Measurements from ENCODE around the gene PSMD11. TPM values are rescaled to one million over a fixed set of nuclear protein-coding genes. Genes with fewer than 3 reads are reported as not detected.

Gene PSMD11
- total and polyA plus RNA-seq, 5 donors from 2014 or later: 92.4 to 156 (median 129) TPM

GRCh38 chr17:32515677-32516383 is 71.5 kb downstream of the PSMD11 start:
- no peak overlapping the region for H3K27ac ChIP-seq (ENCODE audit: insufficient read depth, low read length, poor library complexity, severe bottlenecking)
- peak overlapping the region; percentile 32 to 82 (median 54) for H3K27ac Mint-ChIP-seq
- no peak for DNase-seq

GRCh38 chr17:32516450-32516849 is 72.1 kb downstream of the PSMD11 start:
- no peak for ATAC-seq (ENCODE audit: low read depth in 2 of 2)
- Histone ChIP-seq H3K4me1 (ENCODE audit: control insufficient read depth, insufficient read depth, low read length, poor library complexity, severe bottlenecking) (peaks cover 49% of the 10 kb centered on the region), H3K27me3 (ENCODE audit: control insufficient read depth, insufficient read depth, low read length) (no peaks in the 10 kb centered on the region), H3K9me3 (ENCODE audit: control insufficient read depth in 2 of 2, low read length in 2 of 2) (no peaks in the 10 kb centered on the region), H3K27ac (ENCODE audit: insufficient read depth, low read length, poor library complexity, severe bottlenecking) (no peak overlapping the region), H3K36me3 (ENCODE audit: control insufficient read depth, insufficient read depth, low read length) (no peaks in the 10 kb centered on the region), H3K4me3 (ENCODE audit: low read depth, low read length) (no peak overlapping the region)
- peaks cover 21 to 75% (median 40%) of the 10 kb centered on the region in 4 donors for H3K4me1 Mint-ChIP-seq
- H3K27me3 Mint-ChIP-seq: peaks cover 24% of the 10 kb centered on the region
- no peak overlapping the region for H3K4me3 Mint-ChIP-seq
- no peaks in the 10 kb centered on the region for H3K36me3 Mint-ChIP-seq
- no peaks in the 10 kb centered on the region for H3K9me3 Mint-ChIP-seq
- H3K27ac Mint-ChIP-seq: peak overlapping the region in 2 of 3 donors; percentile 7 to 82
- no peak for DNase-seq

More at GRCh38 chr17:32515677-32516383, 71.5 kb downstream of the PSMD11 start:
- peak overlapping the region in 2 of 4 donors; percentile 7 to 27 for H3K4me3 Mint-ChIP-seq
- no peaks in the 10 kb centered on the region for H3K9me3 ChIP-seq (ENCODE audit: control insufficient read depth in 2 of 2, low read length in 2 of 2)
- peaks cover 3% of the 10 kb centered on the region for H3K36me3 Mint-ChIP-seq
- no peak for ATAC-seq (ENCODE audit: low read depth in 2 of 2)
- H3K4me1 Mint-ChIP-seq: peaks cover 23 to 73% (median 39%) of the 10 kb centered on the region in 4 donors
- peaks cover 26% of the 10 kb centered on the region for H3K27me3 Mint-ChIP-seq
- peaks cover 45% of the 10 kb centered on the region for H3K4me1 ChIP-seq (ENCODE audit: control insufficient read depth, insufficient read depth, low read length, poor library complexity, severe bottlenecking)
- H3K36me3 ChIP-seq (ENCODE audit: control insufficient read depth, insufficient read depth, low read length): no peaks in the 10 kb centered on the region
- H3K9me3 Mint-ChIP-seq: no peaks in the 10 kb centered on the region
- no peaks in the 10 kb centered on the region for H3K27me3 ChIP-seq (ENCODE audit: control insufficient read depth, insufficient read depth, low read length)
- H3K4me3 ChIP-seq (ENCODE audit: low read depth, low read length): no peak overlapping the region

- peak overlapping the region; percentile 15 for H3K4me3 ChIP-seq (ENCODE audit: low read depth, low read length)
- H3K27me3 Mint-ChIP-seq: peaks cover 23% of the 10 kb centered on the region
- H3K27ac Mint-ChIP-seq: peak overlapping the region; percentile 74 to 82 (median 76)
- no peaks in the 10 kb centered on the region for H3K27me3 ChIP-seq (ENCODE audit: control insufficient read depth, insufficient read depth, low read length)
- no peaks in the 10 kb centered on the region for H3K9me3 ChIP-seq (ENCODE audit: control insufficient read depth in 2 of 2, low read length in 2 of 2)
- peak overlapping the region; percentile 4 to 74 (median 48) for H3K4me3 Mint-ChIP-seq
- H3K4me1 Mint-ChIP-seq: peaks cover 18 to 72% (median 39%) of the 10 kb centered on the region in 4 donors
- no peaks in the 10 kb centered on the region for H3K9me3 Mint-ChIP-seq
- H3K36me3 ChIP-seq (ENCODE audit: control insufficient read depth, insufficient read depth, low read length): no peaks in the 10 kb centered on the region
- peaks cover 49% of the 10 kb centered on the region for H3K4me1 ChIP-seq (ENCODE audit: control insufficient read depth, insufficient read depth, low read length, poor library complexity, severe bottlenecking)
- H3K36me3 Mint-ChIP-seq: no peaks in the 10 kb centered on the region
- DNase-seq (no peak), ATAC-seq (ENCODE audit: low read depth in 2 of 2) (no peak)
- no peak overlapping the region for H3K27ac ChIP-seq (ENCODE audit: insufficient read depth, low read length, poor library complexity, severe bottlenecking)
These were observed 72.8 kb downstream of the PSMD11 start for GRCh38 chr17:32516940-32517701.

DNA sequence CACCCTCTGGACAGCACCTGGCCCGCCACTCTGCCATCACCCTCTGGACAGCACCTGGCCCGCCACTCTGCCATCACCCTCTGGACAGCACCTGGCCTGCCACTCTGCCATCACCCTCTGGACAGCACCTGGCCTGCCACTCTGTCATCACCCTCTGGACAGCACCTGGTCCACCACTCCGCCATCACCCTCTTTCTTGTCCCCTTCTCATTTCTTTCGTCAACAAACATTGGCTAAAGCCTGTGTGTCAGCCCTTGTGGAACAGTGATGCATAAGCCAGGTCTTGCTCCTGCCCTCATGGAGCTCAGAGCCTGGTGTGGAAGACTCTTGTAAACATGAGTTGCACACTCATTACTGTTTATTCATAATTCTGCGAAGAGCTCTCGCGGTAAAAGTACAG is 73.7 kb downstream of the PSMD11 start:
- peaks cover 52% of the 10 kb centered on the region for H3K4me1 ChIP-seq (ENCODE audit: control insufficient read depth, insufficient read depth, low read length, poor library complexity, severe bottlenecking)
- peaks cover 18 to 73% (median 44%) of the 10 kb centered on the region in 4 donors for H3K4me1 Mint-ChIP-seq
- ATAC-seq (ENCODE audit: low read depth in 2 of 2): no peak
- H3K36me3 ChIP-seq (ENCODE audit: control insufficient read depth, insufficient read depth, low read length): no peaks in the 10 kb centered on the region
- peaks cover 22% of the 10 kb centered on the region for H3K27me3 Mint-ChIP-seq
- no peaks in the 10 kb centered on the region for H3K27me3 ChIP-seq (ENCODE audit: control insufficient read depth, insufficient read depth, low read length)
- no peak overlapping the region for H3K4me3 ChIP-seq (ENCODE audit: low read depth, low read length)
- H3K27ac ChIP-seq (ENCODE audit: insufficient read depth, low read length, poor library complexity, severe bottlenecking): no peak overlapping the region
- H3K27ac Mint-ChIP-seq: peak overlapping the region; percentile 66 to 90 (median 82)
- H3K9me3 Mint-ChIP-seq: no peaks in the 10 kb centered on the region
- H3K36me3 Mint-ChIP-seq: peaks cover 3% of the 10 kb centered on the region
- no peaks in the 10 kb centered on the region for H3K9me3 ChIP-seq (ENCODE audit: control insufficient read depth in 2 of 2, low read length in 2 of 2)
- peak overlapping the region in 3 of 4 donors; percentile 78 to 84 (median 78) for H3K4me3 Mint-ChIP-seq
- DNase-seq: no peak

DNA sequence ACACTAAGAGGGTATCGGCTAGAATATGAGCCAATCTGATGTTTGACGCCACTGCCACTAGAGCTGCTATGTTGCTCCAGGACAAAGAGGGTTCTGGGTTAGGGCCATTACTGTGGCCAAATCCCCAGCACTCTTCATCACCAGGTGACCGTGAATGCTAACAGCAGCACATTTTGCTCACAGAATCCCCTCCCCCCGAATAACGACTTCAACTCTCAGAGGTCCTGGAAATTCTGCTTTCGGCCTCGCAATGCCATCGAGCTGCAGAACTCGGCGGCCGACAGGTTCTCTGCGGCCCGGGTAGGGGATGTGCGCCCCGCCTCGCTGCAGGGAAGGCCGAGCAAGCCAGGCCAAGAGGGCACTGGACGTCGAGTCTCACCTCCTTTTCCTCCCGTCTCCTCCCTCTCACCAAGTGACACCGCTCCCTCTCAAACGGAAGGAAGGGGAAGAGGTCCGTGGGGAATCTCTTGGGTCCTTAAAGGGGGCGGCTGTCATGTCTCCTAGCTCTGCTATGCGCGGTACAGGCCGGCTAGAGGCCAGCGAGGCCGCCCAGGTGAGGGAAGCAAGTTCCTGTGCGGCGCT is 74.4 kb downstream of the PSMD11 start:
- H3K4me1 ChIP-seq (ENCODE audit: control insufficient read depth, insufficient read depth, low read length, poor library complexity, severe bottlenecking): peaks cover 59% of the 10 kb centered on the region
- no peak for DNase-seq
- Mint-ChIP-seq H3K27ac (peak overlapping the region; percentile 66 to 90 (median 82)), H3K9me3 (no peaks in the 10 kb centered on the region), H3K4me1 (peaks cover 23 to 76% (median 46%) of the 10 kb centered on the region in 4 donors), H3K27me3 (peaks cover 18% of the 10 kb centered on the region), H3K36me3 (peaks cover 3% of the 10 kb centered on the region), H3K4me3 (peak overlapping the region; percentile 66 to 84 (median 78))
- H3K27ac ChIP-seq (ENCODE audit: insufficient read depth, low read length, poor library complexity, severe bottlenecking): peak overlapping the region; percentile 60
- H3K36me3 ChIP-seq (ENCODE audit: control insufficient read depth, insufficient read depth, low read length): no peaks in the 10 kb centered on the region
- ATAC-seq (ENCODE audit: low read depth in 2 of 2): no peak
- no peak overlapping the region for H3K4me3 ChIP-seq (ENCODE audit: low read depth, low read length)
- no peaks in the 10 kb centered on the region for H3K27me3 ChIP-seq (ENCODE audit: control insufficient read depth, insufficient read depth, low read length)
- H3K9me3 ChIP-seq (ENCODE audit: control insufficient read depth in 2 of 2, low read length in 2 of 2): no peaks in the 10 kb centered on the region

- peak overlapping the region; percentile 96 to 100 (median 99) for H3K27ac Mint-ChIP-seq
- Histone ChIP-seq H3K4me1 (ENCODE audit: control insufficient read depth, insufficient read depth, low read length, poor library complexity, severe bottlenecking) (peaks cover 67% of the 10 kb centered on the region), H3K4me3 (ENCODE audit: low read depth, low read length) (peak overlapping the region; percentile 74), H3K9me3 (ENCODE audit: control insufficient read depth in 2 of 2, low read length in 2 of 2) (no peaks in the 10 kb centered on the region), H3K27me3 (ENCODE audit: control insufficient read depth, insufficient read depth, low read length) (no peaks in the 10 kb centered on the region), H3K27ac (ENCODE audit: insufficient read depth, low read length, poor library complexity, severe bottlenecking) (peak overlapping the region; percentile 60), H3K36me3 (ENCODE audit: control insufficient read depth, insufficient read depth, low read length) (no peaks in the 10 kb centered on the region)
- H3K4me3 Mint-ChIP-seq: peak overlapping the region; percentile 78 to 96 (median 88)
- no peaks in the 10 kb centered on the region for H3K9me3 Mint-ChIP-seq
- DNase-seq: peak in 2 of 3 donors; percentile 36 to 51
- peaks cover 21% of the 10 kb centered on the region for H3K27me3 Mint-ChIP-seq
- H3K4me1 Mint-ChIP-seq: peaks cover 28 to 83% (median 51%) of the 10 kb centered on the region in 4 donors
- H3K36me3 Mint-ChIP-seq: peaks cover 3% of the 10 kb centered on the region
- ATAC-seq (ENCODE audit: low read depth in 2 of 2): peak; percentile 48 to 65
These were observed 75.2 kb downstream of the PSMD11 start for GRCh38 chr17:32519228-32520103.

Measured in CD4-positive, CD25-positive, alpha-beta regulatory T cell (primary cell).